ENCODE measurements around the gene FBXL19. TPM values are rescaled to one million over a fixed set of nuclear protein-coding genes. Genes with fewer than 3 reads are reported as not detected.
A peak's percentile ranks its signal among the peaks of the same experiment; 100 is the strongest.

FBXL19 gene
- total and polyA plus RNA-seq, 9 of the 15 experiments (the other 6 are each of a cell fraction or from before 2014, with no cell fraction given) = 0.13 to 48.0 (median 13.5) TPM; not detected in 1

- TF ChIP-seq HINFP (tag; conservative IDR thresholded peaks at IDR 0.05; ENCODE audit: low read depth) = peak; percentile 36; the same call in 1 of the 2 replicates
- peak; percentile 55 for TF ChIP-seq FOXK1 (CRISPR knock-in tag; IDR thresholded peaks at IDR 0.05; ENCODE audit: borderline replicate concordance)
- no peak for TF ChIP-seq SP2 (IDR thresholded peaks at IDR 0.05; ENCODE audit: extremely low read depth, low read depth, low read length, poor library complexity, severe bottlenecking)
- no peak for TF ChIP-seq RBM39 (optimal IDR thresholded peaks at IDR 0.05; ENCODE audit: low read depth, low read length)
- no peak for TF ChIP-seq IRF9 (tag; IDR thresholded peaks at IDR 0.05)
- peak; percentile 44; the same call in 1 of the 2 replicates for TF ChIP-seq ZNF316 (IDR thresholded peaks at IDR 0.05)
- peak; percentile 4; the same call in 1 of the 2 replicates for TF ChIP-seq ZNF41 (CRISPR knock-in tag; conservative IDR thresholded peaks at IDR 0.05)
- peak; percentile 50; the same call in 1 of the 2 replicates for TF ChIP-seq HEY1 (CRISPR knock-in tag; IDR thresholded peaks at IDR 0.05; ENCODE audit: borderline replicate concordance)
- TF ChIP-seq PTBP1 (IDR thresholded peaks at IDR 0.05; ENCODE audit: low read depth, low read length) = peak; percentile 91; the same call in 1 of the 2 replicates
- peak; percentile 4 for TF ChIP-seq KDM5B (IDR thresholded peaks at IDR 0.05; ENCODE audit: insufficient replicate concordance, low read depth, low read length)
- no peak; the same call in 1 of the 2 replicates for TF ChIP-seq PATZ1 (CRISPR knock-in tag; IDR thresholded peaks at IDR 0.05; ENCODE audit: borderline replicate concordance)
- no peak for TF ChIP-seq ZNF75A (CRISPR knock-in tag; IDR thresholded peaks at IDR 0.05)
- no peak for TF ChIP-seq CBX2 (IDR thresholded peaks at IDR 0.05; ENCODE audit: insufficient read depth, low read length, poor library complexity, severe bottlenecking)
- TF ChIP-seq ATF6 (CRISPR knock-in tag; IDR thresholded peaks at IDR 0.05) = peak; percentile 84; the same call in 1 of the 2 replicates
- TF ChIP-seq MTA3 (IDR thresholded peaks at IDR 0.05; ENCODE audit: borderline replicate concordance) = peak; percentile 80
- TF ChIP-seq NFXL1 (CRISPR knock-in tag; IDR thresholded peaks at IDR 0.05) = no peak
Observed at GRCh38 chr16:30956601-30957455, 33.5 kb downstream of the FBXL19 start (continued).

Measured in K562 (cell line).